Uterine smooth muscle cell (primary cell): ENCODE data around the gene TSTD1. TPM values are rescaled to one million over a fixed set of nuclear protein-coding genes. Genes with fewer than 3 reads are reported as not detected.

Source experiments
- total RNA-seq: library from RNA; depleted of rRNA; stranded (reverse); fragments of >200 nt; gene quantifications from 2 replicates; pipeline ENCODE4 v1.2.3, GENCODE V29; 2014

The TSTD1 gene
- total RNA-seq, result 3.4 and 9.1 TPM in 2 replicates

GRCh38 chr1:161038523-161039153 lies at the start of gene TSTD1:
TSS of gene TSTD1 (minus strand) at chr1:161038964. CDS start at chr1:161038889, 75 bp downstream.

GRCh38 chr1:161069731-161070270 lies 31.0 kb upstream of the TSTD1 start, which contains the start of gene ARHGAP30:
TSS of gene ARHGAP30 (minus strand) at chr1:161069891. CDS start at chr1:161069624, 267 bp downstream.

GRCh38 chr1:161045736-161046604 lies 7.2 kb upstream of the TSTD1 start, which contains the start of gene USF1:
TSS of gene USF1 (minus strand) at chr1:161045977. CDS start at chr1:161043275, 2,702 bp downstream.

GRCh38 chr1:161020509-161021164 lies 18.1 kb downstream of the TSTD1 start, which contains the start of gene F11R:
TSS of gene F11R (minus strand) at chr1:161021152. CDS start at chr1:161021073, 79 bp downstream.

Other genes with a start within 250 kb of the TSTD1 start
- not detected in 2 replicates for gene LY9, start 242.8 kb downstream of the TSTD1 start, total RNA-seq
- not detected in 2 replicates for gene CD244, start 176.1 kb downstream of the TSTD1 start, total RNA-seq
- not detected in 2 replicates for gene ITLN1, start 153.8 kb downstream of the TSTD1 start, total RNA-seq
- gene ITLN2, start 84.2 kb downstream of the TSTD1 start, total RNA-seq, result not detected in 2 replicates
- gene F11R, start 17.8 kb downstream of the TSTD1 start, total RNA-seq, result 2.2 and 2.7 TPM in 2 replicates
- 66.7 and 87.2 TPM in 2 replicates for gene USF1, start 7.0 kb upstream of the TSTD1 start, total RNA-seq
- not detected in 2 replicates for gene ARHGAP30, start 30.9 kb upstream of the TSTD1 start, total RNA-seq
- 0.11 and 0.25 TPM in 2 replicates for gene NECTIN4, start 50.6 kb upstream of the TSTD1 start, total RNA-seq
- gene KLHDC9, start 59.4 kb upstream of the TSTD1 start, total RNA-seq, result 1.3 and 1.6 TPM in 2 replicates
- 74.6 and 114 TPM in 2 replicates for gene PFDN2, start 79.1 kb upstream of the TSTD1 start, total RNA-seq
- gene NIT1, start 79.1 kb upstream of the TSTD1 start, total RNA-seq, result 21.8 and 25.6 TPM in 2 replicates
- gene DEDD, start 93.7 kb upstream of the TSTD1 start, total RNA-seq, result 21.1 and 28.7 TPM in 2 replicates
- 85.5 and 86.7 TPM in 2 replicates for gene UFC1, start 115.0 kb upstream of the TSTD1 start, total RNA-seq
- 7.5 and 11.2 TPM in 2 replicates for gene USP21, start 120.5 kb upstream of the TSTD1 start, total RNA-seq
- gene PPOX, start 127.5 kb upstream of the TSTD1 start, total RNA-seq, result 13.8 and 15.2 TPM in 2 replicates
- 18.3 and 23.6 TPM in 2 replicates for gene B4GALT3, start 138.5 kb upstream of the TSTD1 start, total RNA-seq
- 14.9 and 37.3 TPM in 2 replicates for gene ADAMTS4, start 160.1 kb upstream of the TSTD1 start, total RNA-seq
- 197 and 198 TPM in 2 replicates for gene NDUFS2, start 163.4 kb upstream of the TSTD1 start, total RNA-seq
- not detected in 2 replicates for gene FCER1G, start 176.3 kb upstream of the TSTD1 start, total RNA-seq
- gene APOA2, start 184.7 kb upstream of the TSTD1 start, total RNA-seq, result not detected in 2 replicates
- 9.2 and 13.2 TPM in 2 replicates for gene TOMM40L, start 187.1 kb upstream of the TSTD1 start, total RNA-seq
- gene NR1I3, start 199.2 kb upstream of the TSTD1 start, total RNA-seq, result not detected in 2 replicates
- not detected in 2 replicates for gene PCP4L1, start 219.8 kb upstream of the TSTD1 start, total RNA-seq